HL-60 (cell line): Measurements from ENCODE around the gene AMOT.

ENCODE experiments used
- POLR2AphosphoS5 ChIP-seq: IDR thresholded peaks from 2 replicates; pipeline ENCODE4 v1.6.1; 2012; ENCODE audit warnings: low read depth
- SPI1 ChIP-seq: IDR thresholded peaks from 2 replicates; pipeline ENCODE4 v1.6.1; 2012; ENCODE audit warnings: low read depth, mild to moderate bottlenecking, borderline replicate concordance
- TF ChIP-seq, protein P1 (sequence below): IDR thresholded peaks from one replicate; pipeline ENCODE4 v1.5.1; 2011; ENCODE audit warnings: low read length, control low read depth, inconsistent platforms; ENCODE audit not compliant: insufficient read depth
- TF ChIP-seq, protein P2 (sequence below): IDR thresholded peaks from 2 replicates; pipeline ENCODE4 v1.6.1; 2012; ENCODE audit warnings: low read depth; ENCODE audit not compliant: insufficient replicate concordance

- TF ChIP-seq, protein P1, sequence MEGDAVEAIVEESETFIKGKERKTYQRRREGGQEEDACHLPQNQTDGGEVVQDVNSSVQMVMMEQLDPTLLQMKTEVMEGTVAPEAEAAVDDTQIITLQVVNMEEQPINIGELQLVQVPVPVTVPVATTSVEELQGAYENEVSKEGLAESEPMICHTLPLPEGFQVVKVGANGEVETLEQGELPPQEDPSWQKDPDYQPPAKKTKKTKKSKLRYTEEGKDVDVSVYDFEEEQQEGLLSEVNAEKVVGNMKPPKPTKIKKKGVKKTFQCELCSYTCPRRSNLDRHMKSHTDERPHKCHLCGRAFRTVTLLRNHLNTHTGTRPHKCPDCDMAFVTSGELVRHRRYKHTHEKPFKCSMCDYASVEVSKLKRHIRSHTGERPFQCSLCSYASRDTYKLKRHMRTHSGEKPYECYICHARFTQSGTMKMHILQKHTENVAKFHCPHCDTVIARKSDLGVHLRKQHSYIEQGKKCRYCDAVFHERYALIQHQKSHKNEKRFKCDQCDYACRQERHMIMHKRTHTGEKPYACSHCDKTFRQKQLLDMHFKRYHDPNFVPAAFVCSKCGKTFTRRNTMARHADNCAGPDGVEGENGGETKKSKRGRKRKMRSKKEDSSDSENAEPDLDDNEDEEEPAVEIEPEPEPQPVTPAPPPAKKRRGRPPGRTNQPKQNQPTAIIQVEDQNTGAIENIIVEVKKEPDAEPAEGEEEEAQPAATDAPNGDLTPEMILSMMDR: no peak
- TF ChIP-seq, protein P2, sequence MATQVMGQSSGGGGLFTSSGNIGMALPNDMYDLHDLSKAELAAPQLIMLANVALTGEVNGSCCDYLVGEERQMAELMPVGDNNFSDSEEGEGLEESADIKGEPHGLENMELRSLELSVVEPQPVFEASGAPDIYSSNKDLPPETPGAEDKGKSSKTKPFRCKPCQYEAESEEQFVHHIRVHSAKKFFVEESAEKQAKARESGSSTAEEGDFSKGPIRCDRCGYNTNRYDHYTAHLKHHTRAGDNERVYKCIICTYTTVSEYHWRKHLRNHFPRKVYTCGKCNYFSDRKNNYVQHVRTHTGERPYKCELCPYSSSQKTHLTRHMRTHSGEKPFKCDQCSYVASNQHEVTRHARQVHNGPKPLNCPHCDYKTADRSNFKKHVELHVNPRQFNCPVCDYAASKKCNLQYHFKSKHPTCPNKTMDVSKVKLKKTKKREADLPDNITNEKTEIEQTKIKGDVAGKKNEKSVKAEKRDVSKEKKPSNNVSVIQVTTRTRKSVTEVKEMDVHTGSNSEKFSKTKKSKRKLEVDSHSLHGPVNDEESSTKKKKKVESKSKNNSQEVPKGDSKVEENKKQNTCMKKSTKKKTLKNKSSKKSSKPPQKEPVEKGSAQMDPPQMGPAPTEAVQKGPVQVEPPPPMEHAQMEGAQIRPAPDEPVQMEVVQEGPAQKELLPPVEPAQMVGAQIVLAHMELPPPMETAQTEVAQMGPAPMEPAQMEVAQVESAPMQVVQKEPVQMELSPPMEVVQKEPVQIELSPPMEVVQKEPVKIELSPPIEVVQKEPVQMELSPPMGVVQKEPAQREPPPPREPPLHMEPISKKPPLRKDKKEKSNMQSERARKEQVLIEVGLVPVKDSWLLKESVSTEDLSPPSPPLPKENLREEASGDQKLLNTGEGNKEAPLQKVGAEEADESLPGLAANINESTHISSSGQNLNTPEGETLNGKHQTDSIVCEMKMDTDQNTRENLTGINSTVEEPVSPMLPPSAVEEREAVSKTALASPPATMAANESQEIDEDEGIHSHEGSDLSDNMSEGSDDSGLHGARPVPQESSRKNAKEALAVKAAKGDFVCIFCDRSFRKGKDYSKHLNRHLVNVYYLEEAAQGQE: no peak
- TF ChIP-seq POLR2AphosphoS5 (no peak), SPI1 (no peak)
Measured at GRCh38 chrX:112757946-112758345, 82.7 kb downstream of the AMOT start.
